ENCODE data around the gene MIPOL1. TPM values are rescaled to one million over a fixed set of nuclear protein-coding genes. Genes with fewer than 3 reads are reported as not detected.
A peak's percentile ranks its signal among the peaks of the same experiment; 100 is the strongest.

MIPOL1 gene
- total RNA-seq, 1 donor from 2014 or later, result 18.4 TPM

- no peak for DNase-seq (ENCODE audit: low spot score)
- Histone ChIP-seq H3K4me1 (peaks cover 7% of the 10 kb centered on the region), H3K4me3 (no peak overlapping the region), H3K36me3 (peaks cover 6% of the 10 kb centered on the region), H3K27me3 (no peaks in the 10 kb centered on the region), H2AFZ (replicated peaks) (no peak overlapping the region), H3K4me2 (no peak overlapping the region), H3F3A (ENCODE audit: low read depth) (peaks cover 8% of the 10 kb centered on the region), H3K27ac (no peak overlapping the region), H3K79me2 (ENCODE audit: low read depth) (no peaks in the 10 kb centered on the region), H3K9me3 (ENCODE audit: low read depth) (peaks cover 14% of the 10 kb centered on the region), H4K20me1 (ENCODE audit: low read depth) (no peaks in the 10 kb centered on the region), H3K9ac (no peak overlapping the region)
- peaks cover 17% of the 10 kb centered on the region for H3K9me3 Mint-ChIP-seq
- H3K27me3 Mint-ChIP-seq (ENCODE audit: insufficient read depth, low read depth), result no peaks in the 10 kb centered on the region
- no peak overlapping the region for H3K4me3 Mint-ChIP-seq
- no peak overlapping the region for H3K27ac Mint-ChIP-seq
- TF ChIP-seq EZH2phosphoT487 (IDR thresholded peaks at IDR 0.05) (no peak), EZH2 (IDR thresholded peaks at IDR 0.05) (no peak)
- peaks cover 2% of the 10 kb centered on the region for H3K4me1 Mint-ChIP-seq
- H3K36me3 Mint-ChIP-seq, result peaks cover 4% of the 10 kb centered on the region
Observed at GRCh38 chr14:37397941-37398215, 200.1 kb downstream of the MIPOL1 start.

GRCh38 chr14:37399517-37399916, 201.8 kb downstream of the MIPOL1 start:
- H3K9me3 Mint-ChIP-seq, result peaks cover 14% of the 10 kb centered on the region
- no peak overlapping the region for H3K4me2 ChIP-seq
- H3K9ac ChIP-seq, result no peak overlapping the region
- H3K9me3 ChIP-seq (ENCODE audit: low read depth), result peaks cover 10% of the 10 kb centered on the region
- no peaks in the 10 kb centered on the region for H3K27me3 Mint-ChIP-seq (ENCODE audit: insufficient read depth, low read depth)
- no peaks in the 10 kb centered on the region for H3K79me2 ChIP-seq (ENCODE audit: low read depth)
- peaks cover 14% of the 10 kb centered on the region for H3K4me1 Mint-ChIP-seq
- no peak for DNase-seq (ENCODE audit: low spot score)
- H3K27ac Mint-ChIP-seq, result no peak overlapping the region
- peaks cover 24% of the 10 kb centered on the region for H3F3A ChIP-seq (ENCODE audit: low read depth)
- H3K4me1 ChIP-seq, result peaks cover 24% of the 10 kb centered on the region
- no peak overlapping the region for H2AFZ ChIP-seq (replicated peaks)
- peaks cover 4% of the 10 kb centered on the region for H3K36me3 Mint-ChIP-seq
- H3K4me3 ChIP-seq, result no peak overlapping the region
- no peak overlapping the region for H3K4me3 Mint-ChIP-seq
- H4K20me1 ChIP-seq (ENCODE audit: low read depth), result no peaks in the 10 kb centered on the region
- peaks cover 6% of the 10 kb centered on the region for H3K36me3 ChIP-seq
- H3K27me3 ChIP-seq, result no peaks in the 10 kb centered on the region
- TF ChIP-seq EZH2 (IDR thresholded peaks at IDR 0.05) (no peak), CTCF (IDR thresholded peaks at IDR 0.05) (no peak)
- no peak overlapping the region for H3K27ac ChIP-seq

GRCh38 chr14:37401093-37401492, 203.4 kb downstream of the MIPOL1 start:
- peaks cover 40% of the 10 kb centered on the region for H3K4me1 ChIP-seq
- no peak overlapping the region for H3K27ac ChIP-seq
- H3K36me3 ChIP-seq, result peaks cover 6% of the 10 kb centered on the region
- Mint-ChIP-seq H3K36me3 (peaks cover 2% of the 10 kb centered on the region), H3K4me3 (no peak overlapping the region), H3K9me3 (peaks cover 7% of the 10 kb centered on the region), H3K4me1 (peaks cover 19% of the 10 kb centered on the region), H3K27me3 (ENCODE audit: insufficient read depth, low read depth) (no peaks in the 10 kb centered on the region), H3K27ac (no peak overlapping the region)
- no peak overlapping the region for H3K4me3 ChIP-seq
- no peak overlapping the region for H3K9ac ChIP-seq
- H3F3A ChIP-seq (ENCODE audit: low read depth), result peaks cover 38% of the 10 kb centered on the region
- DNase-seq (ENCODE audit: low spot score), result no peak
- TF ChIP-seq EZH2phosphoT487 (IDR thresholded peaks at IDR 0.05) (no peak), EZH2 (IDR thresholded peaks at IDR 0.05) (no peak), CTCF (IDR thresholded peaks at IDR 0.05) (no peak)
- no peaks in the 10 kb centered on the region for H4K20me1 ChIP-seq (ENCODE audit: low read depth)
- no peaks in the 10 kb centered on the region for H3K79me2 ChIP-seq (ENCODE audit: low read depth)
- H2AFZ ChIP-seq (replicated peaks), result no peak overlapping the region
- H3K9me3 ChIP-seq (ENCODE audit: low read depth), result peaks cover 3% of the 10 kb centered on the region
- H3K27me3 ChIP-seq, result no peaks in the 10 kb centered on the region
- H3K4me2 ChIP-seq, result no peak overlapping the region

GRCh38 chr14:37403626-37404025, 205.9 kb downstream of the MIPOL1 start:
- Mint-ChIP-seq H3K27ac (no peak overlapping the region), H3K9me3 (no peaks in the 10 kb centered on the region), H3K4me3 (no peak overlapping the region), H3K36me3 (no peaks in the 10 kb centered on the region), H3K27me3 (ENCODE audit: insufficient read depth, low read depth) (no peaks in the 10 kb centered on the region), H3K4me1 (peaks cover 22% of the 10 kb centered on the region)
- Histone ChIP-seq H3K79me2 (ENCODE audit: low read depth) (no peaks in the 10 kb centered on the region), H3K9me3 (ENCODE audit: low read depth) (no peaks in the 10 kb centered on the region), H3K9ac (no peak overlapping the region), H3K4me1 (peaks cover 51% of the 10 kb centered on the region), H4K20me1 (ENCODE audit: low read depth) (no peaks in the 10 kb centered on the region), H3K27ac (peak overlapping the region; percentile 92), H3F3A (ENCODE audit: low read depth) (peaks cover 38% of the 10 kb centered on the region), H3K27me3 (no peaks in the 10 kb centered on the region), H3K36me3 (peaks cover 6% of the 10 kb centered on the region), H3K4me2 (peak overlapping the region; percentile 74), H3K4me3 (no peak overlapping the region), H2AFZ (replicated peaks) (no peak overlapping the region)
- DNase-seq (ENCODE audit: low spot score), result peak; percentile 77
- no peak for TF ChIP-seq EZH2 (IDR thresholded peaks at IDR 0.05)
- TF ChIP-seq EZH2phosphoT487 (IDR thresholded peaks at IDR 0.05), result no peak
- TF ChIP-seq CTCF (IDR thresholded peaks at IDR 0.05), result no peak
